Measurements from ENCODE around the gene ZNF654. TPM values are rescaled to one million over a fixed set of nuclear protein-coding genes. Genes with fewer than 3 reads are reported as not detected.

Gene ZNF654
- total and polyA plus RNA-seq, 2 of the 13 experiments (the other 11 are each of a cell fraction or from before 2014, with no cell fraction given), result 1.8 to 4.1 TPM

DNA sequence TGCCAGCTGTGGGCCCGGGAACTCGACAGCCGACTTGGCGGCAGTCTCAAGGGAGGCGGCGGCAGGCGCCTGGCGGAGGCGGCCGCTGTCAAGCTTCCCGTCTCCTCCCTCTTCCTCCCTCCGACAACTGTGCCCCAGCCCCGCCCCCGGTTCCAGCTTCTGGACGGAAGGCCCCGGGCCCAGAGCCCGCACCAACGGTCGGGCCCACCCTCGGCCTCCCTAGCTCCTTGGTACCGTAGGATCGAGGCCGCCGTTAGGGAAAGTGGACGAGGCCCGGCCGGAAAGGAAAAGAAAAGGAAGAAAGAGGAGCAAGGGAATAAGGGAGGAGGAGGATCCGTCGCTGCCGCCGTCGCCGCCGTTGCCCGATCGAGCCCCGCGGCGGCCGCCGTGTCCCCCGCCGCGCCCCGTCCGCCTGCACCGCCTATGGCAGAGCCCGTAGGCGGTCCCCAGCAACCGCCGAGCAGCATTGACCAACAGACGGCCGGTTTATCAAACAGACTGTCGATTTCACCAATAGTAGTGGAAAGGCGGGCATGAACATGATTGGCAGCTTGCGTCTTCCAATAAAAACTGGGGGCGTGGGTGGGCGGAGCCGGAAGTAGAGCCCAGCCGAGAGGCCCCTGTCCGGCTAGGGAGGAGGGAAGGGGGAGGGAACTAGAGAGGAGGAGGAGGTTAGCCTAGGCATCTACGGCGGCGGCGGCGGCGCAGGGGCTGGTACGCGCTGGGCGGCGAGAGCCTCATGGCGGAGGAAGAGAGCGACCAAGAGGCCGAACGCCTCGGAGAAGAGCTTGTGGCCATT, at the start of gene ZNF654, which contains the start of gene CGGBP1 (continued):
- TF ChIP-seq TAF1 (CRISPR knock-in tag; IDR thresholded peaks at IDR 0.05) (peak; percentile 67), GZF1 (CRISPR knock-in tag; IDR thresholded peaks at IDR 0.05) (no peak; the same call in 1 of the 2 replicates), ONECUT2 (CRISPR knock-in tag; IDR thresholded peaks at IDR 0.05) (0 out of 2 replicates have a peak, but pooled peaks have one; percentile 52), STAT5B (CRISPR knock-in tag; IDR thresholded peaks at IDR 0.05) (no peak), BORCS8-MEF2B (CRISPR knock-in tag; IDR thresholded peaks at IDR 0.05) (peak; percentile 43; the same call in 1 of the 2 replicates), HDAC2 (CRISPR knock-in tag; IDR thresholded peaks at IDR 0.05) (peak; percentile 14; the same call in 1 of the 2 replicates), POLR2G (IDR thresholded peaks at IDR 0.05; ENCODE audit: low read depth, low read length) (peak; percentile 96), ZNF383 (CRISPR knock-in tag; IDR thresholded peaks at IDR 0.05; ENCODE audit: borderline replicate concordance) (no peak), BRF2 (CRISPR knock-in tag; IDR thresholded peaks at IDR 0.05) (peak; percentile 82; the same call in 1 of the 2 replicates), ZSCAN25 (CRISPR knock-in tag; IDR thresholded peaks at IDR 0.05) (peak; percentile 68), ZSCAN5A (CRISPR knock-in tag; IDR thresholded peaks at IDR 0.05; ENCODE audit: borderline replicate concordance) (no peak; the same call in 1 of the 2 replicates), ZBTB20 (CRISPR knock-in tag; IDR thresholded peaks at IDR 0.05; ENCODE audit: borderline replicate concordance, low read depth) (no peak), TCF7 (IDR thresholded peaks at IDR 0.05; ENCODE audit: low read depth) (no peak), GFI1 (CRISPR knock-in tag; IDR thresholded peaks at IDR 0.05; ENCODE audit: borderline replicate concordance) (no peak), CBX1 (IDR thresholded peaks at IDR 0.05; ENCODE audit: low read depth) (peak; percentile 42), ZNF317 (CRISPR knock-in tag; IDR thresholded peaks at IDR 0.05) (no peak), DRAP1 (CRISPR knock-in tag; IDR thresholded peaks at IDR 0.05) (peak; percentile 71), NCOA1 (CRISPR knock-in tag; IDR thresholded peaks at IDR 0.05) (no peak), SRSF1 (optimal IDR thresholded peaks at IDR 0.05; ENCODE audit: low read depth, low read length) (peak; percentile 70), NFRKB (IDR thresholded peaks at IDR 0.05) (no peak)
- TF ChIP-seq, protein P1, sequence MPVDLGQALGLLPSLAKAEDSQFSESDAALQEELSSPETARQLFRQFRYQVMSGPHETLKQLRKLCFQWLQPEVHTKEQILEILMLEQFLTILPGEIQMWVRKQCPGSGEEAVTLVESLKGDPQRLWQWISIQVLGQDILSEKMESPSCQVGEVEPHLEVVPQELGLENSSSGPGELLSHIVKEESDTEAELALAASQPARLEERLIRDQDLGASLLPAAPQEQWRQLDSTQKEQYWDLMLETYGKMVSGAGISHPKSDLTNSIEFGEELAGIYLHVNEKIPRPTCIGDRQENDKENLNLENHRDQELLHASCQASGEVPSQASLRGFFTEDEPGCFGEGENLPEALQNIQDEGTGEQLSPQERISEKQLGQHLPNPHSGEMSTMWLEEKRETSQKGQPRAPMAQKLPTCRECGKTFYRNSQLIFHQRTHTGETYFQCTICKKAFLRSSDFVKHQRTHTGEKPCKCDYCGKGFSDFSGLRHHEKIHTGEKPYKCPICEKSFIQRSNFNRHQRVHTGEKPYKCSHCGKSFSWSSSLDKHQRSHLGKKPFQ (CRISPR knock-in tag; IDR thresholded peaks at IDR 0.05; ENCODE audit: insufficient replicate concordance), result peak; percentile 83
- TF ChIP-seq, protein P2, sequence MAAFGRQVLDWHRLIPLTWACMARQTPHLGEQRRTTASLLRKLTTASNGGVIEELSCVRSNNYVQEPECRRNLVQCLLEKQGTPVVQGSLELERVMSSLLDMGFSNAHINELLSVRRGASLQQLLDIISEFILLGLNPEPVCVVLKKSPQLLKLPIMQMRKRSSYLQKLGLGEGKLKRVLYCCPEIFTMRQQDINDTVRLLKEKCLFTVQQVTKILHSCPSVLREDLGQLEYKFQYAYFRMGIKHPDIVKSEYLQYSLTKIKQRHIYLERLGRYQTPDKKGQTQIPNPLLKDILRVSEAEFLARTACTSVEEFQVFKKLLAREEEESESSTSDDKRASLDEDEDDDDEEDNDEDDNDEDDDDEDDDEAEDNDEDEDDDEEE (CRISPR knock-in tag; IDR thresholded peaks at IDR 0.05), result no peak
- TF ChIP-seq, protein P3, sequence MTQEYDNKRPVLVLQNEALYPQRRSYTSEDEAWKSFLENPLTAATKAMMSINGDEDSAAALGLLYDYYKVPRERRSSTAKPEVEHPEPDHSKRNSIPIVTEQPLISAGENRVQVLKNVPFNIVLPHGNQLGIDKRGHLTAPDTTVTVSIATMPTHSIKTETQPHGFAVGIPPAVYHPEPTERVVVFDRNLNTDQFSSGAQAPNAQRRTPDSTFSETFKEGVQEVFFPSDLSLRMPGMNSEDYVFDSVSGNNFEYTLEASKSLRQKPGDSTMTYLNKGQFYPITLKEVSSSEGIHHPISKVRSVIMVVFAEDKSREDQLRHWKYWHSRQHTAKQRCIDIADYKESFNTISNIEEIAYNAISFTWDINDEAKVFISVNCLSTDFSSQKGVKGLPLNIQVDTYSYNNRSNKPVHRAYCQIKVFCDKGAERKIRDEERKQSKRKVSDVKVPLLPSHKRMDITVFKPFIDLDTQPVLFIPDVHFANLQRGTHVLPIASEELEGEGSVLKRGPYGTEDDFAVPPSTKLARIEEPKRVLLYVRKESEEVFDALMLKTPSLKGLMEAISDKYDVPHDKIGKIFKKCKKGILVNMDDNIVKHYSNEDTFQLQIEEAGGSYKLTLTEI (CRISPR knock-in tag; conservative IDR thresholded peaks at IDR 0.05), result no peak

Measured in HepG2 (cell line).